Ammon's horn (tissue), 1 donor: Measurements from ENCODE around the gene RPL18.
A peak's percentile ranks its signal among the peaks of the same experiment; 100 is the strongest.

Source experiments
- DNase-seq: peaks from one replicate; pipeline ENCODE4 v3.0.0-alpha.2; 2016; ENCODE audit warnings: low spot score

RPL18 gene

GRCh38 chr19:48630296-48631063, 11.5 kb upstream of the RPL18 start:
- no peak for DNase-seq

- no peak for DNase-seq
Measured at GRCh38 chr19:48629599-48630295, 10.8 kb upstream of the RPL18 start.

- no peak for DNase-seq
Measured at GRCh38 chr19:48629297-48629598, 10.3 kb upstream of the RPL18 start.

GRCh38 chr19:48628486-48629296, 9.7 kb upstream of the RPL18 start:
- DNase-seq = no peak

GRCh38 chr19:48627865-48628314, 8.9 kb upstream of the RPL18 start:
- DNase-seq = no peak

GRCh38 chr19:48627201-48627864, 8.4 kb upstream of the RPL18 start:
- no peak for DNase-seq

- DNase-seq = no peak
Measured at GRCh38 chr19:48625891-48626327, 6.9 kb upstream of the RPL18 start.

- DNase-seq = no peak
Measured at GRCh38 chr19:48624791-48625723, 6.1 kb upstream of the RPL18 start.

GRCh38 chr19:48624067-48624594, 5.2 kb upstream of the RPL18 start:
- peak; percentile 99 for DNase-seq

- DNase-seq = no peak
Measured at GRCh38 chr19:48623556-48624066, 4.6 kb upstream of the RPL18 start.

- no peak for DNase-seq
Measured at GRCh38 chr19:48619692-48620585, 961 bp upstream of the RPL18 start.

- no peak for DNase-seq
Measured at GRCh38 chr19:48618278-48618915, 581 bp downstream of the RPL18 start.

GRCh38 chr19:48617146-48617937, 1.6 kb downstream of the RPL18 start:
- no peak for DNase-seq

GRCh38 chr19:48616491-48617056, 2.4 kb downstream of the RPL18 start:
- DNase-seq = no peak

- DNase-seq = no peak
Measured at GRCh38 chr19:48616041-48616436, 2.9 kb downstream of the RPL18 start.

GRCh38 chr19:48615231-48616040, 3.5 kb downstream of the RPL18 start:
- no peak for DNase-seq
